ENCODE data around the gene SLCO1B3.

Gene SLCO1B3

DNA sequence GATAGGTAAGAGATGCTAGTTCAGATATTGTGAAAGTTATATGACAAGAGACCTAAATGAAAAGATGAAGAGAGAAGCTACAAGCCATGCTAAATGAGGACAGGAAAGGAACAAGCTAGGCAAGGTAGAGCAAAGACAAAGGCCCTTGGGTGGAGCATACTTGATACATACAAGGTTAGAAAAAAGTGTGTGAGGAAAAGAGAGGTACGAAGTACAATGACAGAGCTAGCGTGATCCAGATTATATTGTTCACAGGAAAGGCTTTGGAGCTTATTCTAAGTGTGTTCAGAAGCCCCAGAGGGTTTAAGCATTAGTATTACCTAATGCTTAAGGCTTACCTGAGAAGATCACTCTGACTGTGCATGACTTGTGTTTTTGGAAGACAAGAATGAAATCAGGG lies 75.0 kb downstream of the SLCO1B3 start:
- no peak for DNase-seq (ENCODE audit: low read depth)

DNA sequence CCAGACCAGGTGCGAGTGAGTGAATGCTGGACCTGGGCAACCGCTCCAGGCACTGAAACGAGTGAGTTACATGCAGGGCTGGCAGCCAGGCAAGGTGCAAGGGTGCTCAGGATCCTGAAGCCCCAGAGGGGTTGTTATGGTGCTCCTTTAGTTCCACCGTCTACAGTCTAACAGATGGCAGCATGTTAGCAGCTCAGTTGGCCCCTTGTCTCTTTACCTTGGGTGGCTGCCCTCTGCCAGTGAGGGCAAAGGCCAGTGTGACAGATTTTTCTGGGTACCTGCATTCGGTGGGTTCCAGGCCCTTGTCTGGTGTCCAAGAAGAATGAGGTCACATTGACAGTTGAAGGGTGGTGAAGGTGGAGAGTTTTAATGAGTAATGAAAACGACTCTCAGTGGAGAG lies 106.8 kb downstream of the SLCO1B3 start:
- DNase-seq (ENCODE audit: low read depth), result no peak

DNA sequence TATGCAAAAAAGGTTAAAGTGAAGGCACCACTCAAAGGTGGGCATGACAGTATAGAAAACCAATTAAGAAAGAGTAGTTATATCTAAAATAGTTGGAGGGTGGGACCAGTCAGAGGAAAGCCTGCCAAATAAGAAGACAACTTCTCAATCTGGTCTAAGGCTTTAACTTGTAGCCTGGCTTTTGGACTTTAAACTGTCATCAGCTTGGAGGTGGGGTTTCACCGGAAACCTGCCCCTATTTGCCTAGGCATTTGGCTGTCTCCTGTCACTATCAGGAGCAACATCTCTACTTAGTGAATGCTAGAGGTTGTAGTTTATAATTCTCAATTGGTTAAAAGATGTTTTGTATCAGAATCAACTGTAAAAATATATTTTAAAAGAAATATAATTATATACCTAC lies 107.3 kb downstream of the SLCO1B3 start:
- no peak for DNase-seq (ENCODE audit: low read depth)

DNA sequence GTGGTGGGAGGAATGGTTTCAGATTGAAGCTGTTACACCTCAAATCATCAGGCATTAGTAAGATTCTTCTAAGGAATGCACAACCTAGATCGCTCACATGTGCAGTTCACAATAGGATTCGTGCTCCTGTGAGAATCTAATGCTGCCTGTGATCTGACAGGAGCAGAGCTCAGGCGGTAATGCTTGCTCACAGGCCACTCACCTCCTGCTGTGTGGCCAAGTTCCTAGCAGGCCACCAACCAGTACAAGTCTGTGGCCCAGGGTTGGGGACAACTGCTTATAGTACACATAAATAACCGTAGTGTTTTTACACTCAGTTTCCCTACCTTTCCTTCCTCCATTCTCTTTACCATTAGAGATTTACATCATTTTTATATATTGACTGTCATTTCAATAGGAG lies 121.4 kb downstream of the SLCO1B3 start:
- DNase-seq (ENCODE audit: low read depth), result no peak

DNA sequence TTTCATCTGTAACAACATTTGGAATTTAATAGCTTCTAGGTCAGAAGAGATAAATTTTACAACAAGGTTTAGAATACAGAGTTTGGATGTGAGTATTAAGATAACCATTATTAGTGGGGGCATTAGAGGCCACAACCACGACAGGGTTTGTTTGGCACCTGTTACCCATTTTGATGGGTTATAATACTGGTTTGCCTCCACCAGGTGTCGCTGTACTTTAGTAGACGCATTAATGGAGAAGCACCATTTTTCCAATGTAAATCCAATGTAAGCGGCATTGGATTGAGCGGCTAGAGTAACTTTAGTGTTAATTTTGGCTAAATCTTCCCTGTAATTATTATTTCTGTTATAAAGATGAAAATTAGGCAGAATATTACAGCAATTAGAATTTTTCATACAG lies 136.2 kb downstream of the SLCO1B3 start:
- no peak for DNase-seq (ENCODE audit: low read depth)

DNA sequence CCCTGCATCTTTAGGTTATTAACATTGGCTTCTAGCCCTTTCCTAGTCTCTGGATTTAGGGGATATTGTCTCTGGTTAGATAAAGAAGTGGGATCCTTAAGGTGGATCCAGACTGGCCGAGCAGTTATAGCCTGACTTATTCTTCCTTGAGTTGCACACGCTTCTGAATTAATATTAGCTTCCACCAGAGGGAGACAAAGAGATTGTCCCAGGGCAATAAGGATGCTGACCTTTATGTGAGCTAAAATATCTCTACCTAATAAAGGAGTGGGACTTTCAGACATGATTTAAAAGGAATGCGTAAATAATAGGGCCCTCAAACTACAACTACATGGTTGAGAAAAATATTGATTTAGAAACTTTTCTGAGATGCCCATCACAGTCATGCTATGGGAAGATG lies 139.7 kb downstream of the SLCO1B3 start:
- no peak for DNase-seq (ENCODE audit: low read depth)

DNA sequence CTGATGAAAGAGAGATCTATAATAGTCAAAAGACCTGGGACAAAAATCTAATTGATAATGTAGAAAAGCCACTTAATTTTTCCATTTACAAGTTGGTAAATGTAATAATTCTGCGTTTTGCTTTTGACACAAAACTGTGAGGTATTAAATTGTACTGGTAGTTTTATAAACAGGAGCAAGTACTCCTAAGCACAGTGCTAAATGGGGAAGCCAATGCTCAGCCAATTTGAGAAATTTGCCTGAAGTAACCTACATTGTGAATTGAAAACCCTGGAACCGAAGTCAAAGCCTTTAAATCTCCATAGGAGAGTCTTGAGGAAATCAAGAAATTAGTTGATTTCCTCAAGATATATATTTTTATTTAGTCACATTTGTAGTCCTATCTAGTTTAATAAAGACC lies 152.8 kb downstream of the SLCO1B3 start:
- DNase-seq (ENCODE audit: low read depth), result no peak

DNA sequence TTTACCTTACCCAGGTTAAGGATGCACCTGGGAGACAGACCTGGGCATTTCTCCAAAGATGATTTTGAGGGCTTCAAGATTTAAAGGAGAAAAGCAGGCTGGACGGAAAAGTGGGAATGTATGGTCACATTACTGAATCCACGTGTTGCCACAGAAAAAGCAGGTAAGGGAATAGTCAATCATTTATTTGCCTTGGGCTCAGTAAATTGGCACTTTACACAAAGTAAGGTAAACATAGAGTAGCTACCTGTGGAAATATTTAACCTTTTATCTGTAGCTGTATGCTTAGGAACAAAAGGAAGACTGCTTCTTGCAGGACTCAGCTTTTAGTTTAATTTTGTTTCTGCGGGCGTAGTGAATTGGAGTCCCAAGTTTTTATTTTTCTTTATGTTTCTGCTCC lies 153.3 kb downstream of the SLCO1B3 start:
- DNase-seq (ENCODE audit: low read depth), result no peak
